Renal cortex interstitium (tissue), 11 donors: ENCODE measurements around the gene VTI1A. TPM values are rescaled to one million over a fixed set of nuclear protein-coding genes. Genes with fewer than 3 reads are reported as not detected.
A peak's percentile ranks its signal among the peaks of the same experiment; 100 is the strongest.

Experiments
- DNase-seq, 11 donors: peaks; one replicate each; pipeline ENCODE4 v3.0.0-alpha.2; 2013; ENCODE audit warnings: low read depth in 9 of 11, low spot score in 4 of 11; ENCODE audit errors: extremely low read depth in 1 of 11
- polyA plus RNA-seq, 3 donors: library from polyadenylated mRNA; unstranded; fragments of 120-200 nt; gene quantifications; one replicate each; pipeline ENCODE4 v1.2.1, GENCODE V29; 2013; ENCODE audit not compliant: insufficient read length in 3 of 3

Gene VTI1A
- polyA plus RNA-seq, 3 donors, result 19.5 to 22.2 (median 20.8) TPM

DNA sequence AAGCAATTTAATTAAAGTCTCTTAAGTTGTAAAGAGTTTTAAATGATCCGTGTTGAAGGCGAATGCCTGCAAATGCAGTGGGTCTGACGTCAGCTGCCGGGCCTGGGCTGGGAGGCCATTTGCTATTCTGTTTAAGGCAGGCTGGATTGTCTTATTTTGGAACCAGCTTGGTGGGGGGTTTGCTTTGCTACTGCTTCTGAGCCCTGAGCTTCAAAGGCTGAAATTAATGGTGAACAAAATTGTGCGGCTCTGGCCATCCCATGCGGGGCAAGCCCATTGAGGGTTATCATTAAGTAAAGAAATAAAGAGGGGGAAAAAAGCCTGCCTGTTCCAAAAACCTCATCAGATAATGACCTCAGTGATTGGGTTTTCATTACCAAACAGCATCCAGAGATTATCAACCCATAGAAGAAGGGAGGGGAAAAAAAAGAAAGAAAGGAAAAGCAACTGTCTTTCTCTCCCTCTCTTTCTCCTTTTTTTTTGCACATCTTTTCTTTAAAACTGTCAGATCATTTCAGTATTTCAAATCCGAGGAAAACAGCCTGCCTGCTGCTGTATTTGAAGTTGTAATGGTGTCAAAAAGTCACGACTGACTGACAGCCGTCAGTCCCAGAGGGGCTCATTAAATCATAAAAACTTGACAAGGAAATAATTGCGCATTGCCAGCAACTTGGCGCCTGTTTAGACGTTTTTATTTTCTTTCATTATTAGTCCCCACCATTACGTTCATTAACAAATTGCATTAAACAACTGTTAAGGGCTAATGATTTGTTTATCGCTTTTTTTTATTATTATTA, 371.2 kb downstream of the VTI1A start:
- no peak for DNase-seq

- DNase-seq, result no peak
These were observed 372.2 kb downstream of the VTI1A start for GRCh38 chr10:112819231-112819630.

GRCh38 chr10:112820320-112820719, 373.3 kb downstream of the VTI1A start:
- no peak for DNase-seq

DNA sequence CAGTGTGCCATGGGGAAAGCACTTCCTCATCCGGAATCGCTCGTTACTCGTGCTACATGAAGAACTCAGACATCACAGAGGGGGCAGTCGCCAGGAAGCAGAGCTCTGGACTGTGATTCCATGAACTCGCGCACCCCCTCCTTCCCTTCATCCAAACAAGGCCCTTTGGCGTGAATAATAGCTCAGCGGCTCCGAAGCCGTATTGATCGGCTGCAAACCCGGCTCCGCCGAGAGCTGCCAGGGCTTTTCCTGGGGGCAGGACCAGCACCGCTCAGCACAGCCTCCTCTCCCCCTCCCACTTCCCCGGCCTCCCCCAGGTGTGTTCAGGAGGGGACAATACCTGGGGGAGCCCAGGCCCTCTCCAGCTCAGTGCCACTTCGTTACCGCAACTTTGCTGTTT, 374.0 kb downstream of the VTI1A start:
- DNase-seq, result no peak

- no peak for DNase-seq
These were observed 374.6 kb downstream of the VTI1A start for GRCh38 chr10:112821663-112822062.

DNA sequence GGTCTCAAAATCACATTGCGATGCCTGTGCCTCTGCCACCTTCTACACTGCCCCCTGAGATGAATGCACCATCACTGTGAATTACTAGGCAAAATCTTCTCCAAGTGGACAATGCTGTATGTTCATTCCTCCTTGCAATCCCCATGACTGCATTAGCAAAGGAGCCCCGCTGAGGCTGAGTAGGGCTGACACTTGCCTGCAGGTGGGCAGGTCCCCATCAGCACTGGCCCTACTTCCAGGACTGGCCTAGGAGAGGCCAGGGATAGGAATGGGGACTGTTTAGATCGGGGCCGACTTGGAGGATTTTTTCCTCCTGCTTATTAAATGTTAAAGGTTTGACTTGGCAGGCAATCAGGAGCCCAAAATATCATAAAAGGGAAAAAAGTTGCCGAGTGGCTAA, 376.0 kb downstream of the VTI1A start:
- no peak for DNase-seq

DNA sequence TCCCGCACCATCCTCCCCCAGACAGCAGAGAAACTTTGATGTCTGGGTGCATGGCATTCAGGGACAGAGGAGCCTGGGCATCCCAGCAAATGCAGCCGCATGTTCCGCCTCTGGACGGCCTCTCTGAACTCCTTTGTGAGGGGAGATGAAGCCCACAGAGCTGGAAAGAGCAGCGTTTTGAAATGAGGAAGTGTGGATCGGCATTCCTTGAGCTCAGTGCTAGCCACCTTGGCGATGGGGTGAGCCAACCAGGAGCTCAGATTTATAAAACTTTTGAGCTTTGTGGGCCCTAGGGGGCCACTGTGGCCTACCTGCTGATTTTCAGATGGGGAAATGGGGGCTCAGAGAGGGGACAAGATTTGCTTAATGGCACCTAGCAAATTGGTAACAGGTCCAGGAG, 376.6 kb downstream of the VTI1A start:
- no peak for DNase-seq

DNA sequence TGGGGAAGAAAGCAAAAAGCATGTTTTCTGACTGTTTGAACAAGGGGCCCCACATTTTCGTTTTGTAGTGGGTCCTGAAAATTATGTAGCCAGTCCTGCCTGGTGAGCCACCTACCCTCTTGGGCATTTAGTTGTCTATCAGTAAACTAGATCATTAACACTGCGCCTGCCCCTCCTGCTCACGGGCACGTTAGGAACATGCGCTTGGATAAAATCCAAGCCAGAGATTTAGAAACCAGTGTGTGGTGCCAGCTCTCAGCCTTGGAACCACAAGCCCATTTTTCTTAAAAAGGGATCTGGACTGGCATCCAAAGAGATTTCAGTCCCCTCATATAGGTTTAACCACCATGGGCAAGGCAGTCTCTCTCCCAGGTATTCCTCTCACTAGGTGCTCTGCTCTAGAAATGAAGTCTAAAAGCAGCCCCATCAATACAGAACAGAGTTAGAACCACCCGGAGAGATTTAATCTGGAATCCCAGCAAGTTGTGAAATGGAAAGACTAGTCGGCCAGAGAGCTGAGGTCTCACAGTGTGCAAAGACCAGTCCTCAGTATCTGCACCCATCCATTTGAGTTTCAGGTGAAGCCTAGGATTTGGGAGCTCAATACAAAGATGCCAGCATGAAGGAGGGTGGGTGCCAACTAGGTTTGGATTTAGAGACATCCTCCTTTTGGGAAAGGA, 379.1 kb downstream of the VTI1A start:
- no peak for DNase-seq

GRCh38 chr10:112827086-112827485, 380.1 kb downstream of the VTI1A start:
- DNase-seq, result no peak

DNA sequence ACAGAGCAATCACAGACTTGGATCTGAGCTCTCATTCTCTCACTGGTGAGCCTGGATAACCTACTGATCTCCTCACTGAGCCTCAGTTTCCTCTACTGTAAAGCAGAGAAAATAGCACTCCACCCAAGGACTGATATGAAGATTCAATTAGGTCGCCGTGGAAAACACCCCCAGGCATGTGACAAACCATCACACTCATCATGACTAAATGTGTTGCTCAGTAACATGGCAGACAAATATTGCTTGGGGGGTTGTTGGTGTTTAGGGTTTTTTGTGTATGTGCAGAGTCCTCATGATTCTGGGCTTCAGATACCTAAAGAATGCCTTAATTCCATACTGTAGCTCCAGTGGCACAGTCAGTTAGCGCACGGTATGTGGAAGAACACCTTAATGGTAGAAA, 380.9 kb downstream of the VTI1A start:
- DNase-seq, result no peak

GRCh38 chr10:112831859-112832258, 384.8 kb downstream of the VTI1A start:
- no peak for DNase-seq

GRCh38 chr10:112832361-112832878, 385.4 kb downstream of the VTI1A start:
- DNase-seq, result no peak

DNA sequence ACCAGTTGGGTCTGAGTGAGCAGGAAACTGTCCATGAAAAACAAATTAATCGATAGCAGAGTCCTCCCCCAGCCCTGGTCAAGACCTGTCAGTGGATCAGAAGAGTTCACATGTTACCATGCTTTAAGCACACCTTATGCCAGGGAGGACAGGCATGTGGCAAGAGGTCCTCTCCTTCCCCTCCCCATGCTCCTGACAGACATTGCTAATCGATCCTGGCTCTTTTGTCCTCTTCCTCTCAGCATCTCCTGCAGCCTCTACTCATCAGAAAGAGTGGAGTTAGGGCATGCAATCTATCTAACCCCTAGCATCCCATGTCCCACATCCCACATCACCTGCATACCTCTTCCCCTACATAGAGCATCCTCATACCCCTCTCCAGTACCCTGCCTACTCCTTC, 385.9 kb downstream of the VTI1A start:
- no peak for DNase-seq

GRCh38 chr10:112834751-112835181, 387.8 kb downstream of the VTI1A start:
- DNase-seq, result no peak

DNA sequence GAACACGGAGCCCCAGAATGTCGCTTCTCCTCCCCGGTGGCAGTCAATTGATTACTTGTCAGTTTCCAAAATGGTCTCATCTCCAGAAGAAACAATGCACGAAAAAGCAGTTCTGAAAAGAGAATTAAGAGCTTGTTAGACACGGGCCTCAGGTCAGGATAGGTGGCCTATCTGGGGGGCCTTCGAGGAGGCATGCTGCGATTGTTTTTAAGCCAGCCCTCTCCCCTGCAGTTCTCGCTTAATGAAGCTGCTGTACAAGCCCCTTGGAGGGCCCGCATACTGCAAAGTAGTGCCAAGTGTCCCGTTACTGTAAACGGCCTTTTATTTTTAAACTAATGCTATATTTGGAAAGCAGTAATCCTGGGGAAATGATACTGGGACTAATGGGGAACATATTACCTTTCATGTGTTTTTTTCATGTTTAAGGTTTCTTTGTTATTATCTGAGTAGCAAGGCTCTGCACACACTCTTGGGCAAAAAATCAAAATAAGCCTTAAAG, 388.3 kb downstream of the VTI1A start:
- no peak for DNase-seq

DNA sequence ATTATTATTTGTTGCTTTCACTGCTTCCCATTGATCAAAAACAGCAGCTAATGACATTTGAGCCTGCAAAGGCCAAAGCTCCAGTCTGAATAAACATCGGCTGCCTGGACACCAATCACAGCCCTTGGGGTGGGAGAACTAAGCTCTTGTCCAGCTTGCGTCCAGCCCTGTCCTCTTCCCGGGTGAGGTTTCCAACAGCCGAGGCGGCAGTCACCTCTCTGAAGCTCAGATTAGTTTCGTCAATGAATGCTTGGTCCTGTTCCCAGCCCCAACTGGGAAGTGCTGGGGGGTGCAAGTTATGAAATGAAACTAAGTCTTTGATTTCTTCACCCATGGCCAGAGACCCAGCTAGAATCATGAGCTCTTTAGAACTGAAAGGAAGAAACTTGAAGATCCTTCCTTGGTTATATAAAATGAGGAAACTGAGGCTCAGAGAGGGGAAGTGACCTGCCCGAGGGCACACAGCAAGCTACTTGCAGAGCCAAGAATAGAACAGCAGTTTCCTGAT, 389.0 kb downstream of the VTI1A start:
- peak in 2 of 11 donors; percentile 24 for DNase-seq

DNA sequence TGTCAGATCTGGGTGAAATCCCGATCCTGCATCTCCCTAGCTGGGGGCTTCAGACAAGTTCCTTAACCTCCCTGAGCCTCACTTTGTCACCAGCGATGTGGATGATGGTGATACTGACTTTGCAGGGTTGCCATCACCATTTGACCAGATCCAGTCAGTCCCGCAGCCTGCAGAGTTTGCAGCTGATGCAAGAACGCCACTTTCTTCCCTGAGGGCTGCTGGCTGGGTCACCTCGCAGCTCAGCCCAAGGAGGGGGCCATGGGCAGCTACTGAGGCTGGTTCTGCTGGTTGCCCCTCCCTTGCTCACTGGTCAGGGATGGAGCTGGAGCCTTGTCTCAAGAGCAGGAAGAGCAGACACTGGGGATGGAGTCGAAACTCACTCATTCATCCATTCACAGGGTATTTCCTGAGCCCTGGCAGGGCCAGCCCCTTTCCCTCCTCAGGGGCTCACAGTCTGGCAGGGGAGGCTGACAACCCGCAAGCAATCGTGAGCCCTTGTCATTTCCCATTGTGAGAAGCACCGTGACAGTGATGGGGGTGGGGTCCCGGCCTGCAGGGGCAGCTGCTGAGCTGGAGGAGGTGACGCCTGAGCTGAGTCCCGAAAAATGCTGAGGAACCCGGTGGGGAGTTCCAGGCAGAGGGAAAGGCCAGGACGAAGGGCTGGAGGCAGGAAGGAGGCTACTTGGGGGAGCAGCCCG, 391.9 kb downstream of the VTI1A start:
- no peak for DNase-seq

GRCh38 chr10:112839928-112840654, 393.1 kb downstream of the VTI1A start:
- no peak for DNase-seq

GRCh38 chr10:112841549-112841948, 394.5 kb downstream of the VTI1A start:
- no peak for DNase-seq
